Keratinocyte (primary cell): ENCODE measurements around the gene PDZRN4. TPM values are rescaled to one million over a fixed set of nuclear protein-coding genes. Genes with fewer than 3 reads are reported as not detected.

Experiments used
- DNase-seq: peaks from one replicate; pipeline ENCODE4 v3.0.0-alpha.2; 2011; ENCODE audit warnings: low read depth, missing footprints, low spot score
- FAIRE-seq: peaks from 2 replicates; lab custom pipeline; 2011; peaks lifted over from hg19 to GRCh38; lab: Jason Lieb, UNC
- H2AFZ ChIP-seq: 2 replicates; pipeline ENCODE4 v1.6.0; 2012; ENCODE audit warnings: low read length, control low read depth, inconsistent platforms; ENCODE audit not compliant: control insufficient read depth
- H3K27ac ChIP-seq: 2 replicates; pipeline ENCODE4 v1.5.1; 2011; ENCODE audit warnings: low read length; ENCODE audit not compliant: control insufficient read depth, insufficient read depth
- H3K27me3 ChIP-seq: 3 replicates; pipeline ENCODE4 v1.6.0; 2011; ENCODE audit warnings: low read length; ENCODE audit not compliant: control insufficient read depth, insufficient read depth; ENCODE audit errors: extremely low read depth
- H3K36me3 ChIP-seq, 2 experiments: 2 replicates in 1 of 2; 3 replicates in 1 of 2; pipeline ENCODE4 v1.5.1; 2011; ENCODE audit warnings: low read length in 2 of 2, mild to moderate bottlenecking in 1 of 2; ENCODE audit not compliant: control insufficient read depth in 2 of 2, insufficient read depth in 2 of 2; ENCODE audit errors: extremely low read depth in 1 of 2
- H3K4me1 ChIP-seq: 3 replicates; pipeline ENCODE4 v1.5.1; 2011; ENCODE audit warnings: low read length; ENCODE audit not compliant: control insufficient read depth, insufficient read depth; ENCODE audit errors: extremely low read depth
- H3K4me2 ChIP-seq: 3 replicates; pipeline ENCODE4 v1.6.0; 2011; ENCODE audit warnings: low read depth, low read length; ENCODE audit not compliant: control insufficient read depth, insufficient read depth; ENCODE audit errors: extremely low read depth
- H3K4me3 ChIP-seq, 3 experiments: fragments of 200-600 bp in 1 of 3; sonication (generic) in 1 of 3; 2 replicates in 2 of 3; 3 replicates in 1 of 3; pipeline ENCODE4 v1.5.1; 2011 to 2016; ENCODE audit warnings: low read length in 3 of 3, mild to moderate bottlenecking in 3 of 3, control low read depth in 2 of 3, inconsistent platforms in 1 of 3, low read depth in 1 of 3, mixed read lengths in 1 of 3, mixed run types in 1 of 3, moderate library complexity in 1 of 3; ENCODE audit not compliant: control insufficient read depth in 2 of 3, insufficient read depth in 2 of 3; ENCODE audit errors: extremely low read depth in 1 of 3
- H3K79me2 ChIP-seq: 2 replicates; pipeline ENCODE4 v1.6.0; 2012; ENCODE audit warnings: low read length; ENCODE audit not compliant: control insufficient read depth, insufficient read depth
- H3K9ac ChIP-seq: 3 replicates; pipeline ENCODE4 v1.6.0; 2011; ENCODE audit warnings: low read length; ENCODE audit not compliant: control insufficient read depth, insufficient read depth; ENCODE audit errors: extremely low read depth
- H3K9me1 ChIP-seq: 3 replicates; pipeline ENCODE4 v1.6.0; 2011; ENCODE audit warnings: low read length; ENCODE audit not compliant: control insufficient read depth, insufficient read depth; ENCODE audit errors: extremely low read depth
- H3K9me3 ChIP-seq: 2 replicates; pipeline ENCODE4 v1.5.1; 2012; ENCODE audit warnings: low read depth, low read length; ENCODE audit not compliant: control insufficient read depth
- H4K20me1 ChIP-seq: 3 replicates; pipeline ENCODE4 v1.6.0; 2011; ENCODE audit warnings: low read length; ENCODE audit not compliant: control insufficient read depth, insufficient read depth; ENCODE audit errors: extremely low read depth
- EZH2 ChIP-seq: IDR thresholded peaks from one replicate; pipeline ENCODE4 v1.6.1; 2012; ENCODE audit warnings: inconsistent platforms, mild to moderate bottlenecking, low read length, moderate library complexity
- dilution Hi-C: fragments of 300-500 bp; cut with MboI; formaldehyde crosslinking; loops from one replicate; pipeline ENCODE4 v1.7.0; 2020; ENCODE audit warnings: low sequenced_read_pairs; ENCODE audit not compliant: extremely low pct_ligation_motif_present
- polyA plus RNA-seq, 5 experiments: library from polyadenylated mRNA; depleted of rRNA in 3 of 5; stranded (reverse) in 3 of 5; stranded (forward) in 1 of 5; unstranded in 1 of 5; fragments of >200 nt; gene quantifications; 1 replicate in 1 of 5; 2 replicates in 3 of 5; 3 replicates in 1 of 5; pipeline versions ENCODE4 v1.2.1 to v1.2.3, GENCODE V29; 2011 to 2012; ENCODE audit warnings: missing spikeins in 2 of 5, low read depth in 1 of 5, low replicate concordance in 1 of 5
- TF ChIP-seq, protein P1 (sequence below), 3 experiments: IDR thresholded peaks in 1 of 3; conservative IDR thresholded peaks in 1 of 3; optimal IDR thresholded peaks in 1 of 3; 2 replicates in 2 of 3; 3 replicates in 1 of 3; pipeline versions ENCODE3 to v1.5.1; 2011; ENCODE audit warnings: low read length in 3 of 3, mild to moderate bottlenecking in 3 of 3, moderate library complexity in 2 of 3, control low read depth in 1 of 3, inconsistent platforms in 1 of 3; ENCODE audit not compliant: insufficient read depth in 2 of 3; ENCODE audit errors: extremely low read depth in 1 of 3

Gene PDZRN4
- polyA plus RNA-seq, 1 donor (not counting 4 experiments of a cell fraction or from before 2014, with no cell fraction given), result not detected

DNA sequence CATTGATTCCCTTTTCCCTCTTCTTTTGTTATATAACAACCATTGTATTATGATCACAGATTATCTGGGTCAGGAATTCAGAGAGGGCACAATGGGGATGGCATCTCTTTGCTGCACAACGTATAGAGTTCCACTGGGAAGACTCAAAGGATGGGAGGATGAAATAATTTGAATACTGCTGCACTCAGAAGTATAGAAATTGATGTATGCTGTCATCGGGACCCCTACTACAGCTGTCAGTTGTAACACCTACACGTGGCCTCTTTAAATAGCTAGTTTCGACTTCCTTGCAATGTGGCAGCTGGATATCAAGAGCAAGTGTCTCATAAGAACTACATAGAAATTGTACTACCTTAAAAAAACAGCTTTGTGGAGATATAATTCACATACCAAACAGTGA is 408.1 kb downstream of the PDZRN4 start:
- Histone ChIP-seq H3K9me3 (no peaks in the 10 kb centered on the region), H2AFZ (no peak overlapping the region), H3K4me3 (no peak overlapping the region), H3K9me1 (no peaks in the 10 kb centered on the region), H3K4me2 (no peak overlapping the region), H4K20me1 (no peaks in the 10 kb centered on the region), H3K9ac (no peak overlapping the region), H3K36me3 (no peaks in the 10 kb centered on the region), H3K4me1 (no peaks in the 10 kb centered on the region), H3K27ac (no peak overlapping the region), H3K79me2 (no peaks in the 10 kb centered on the region), H3K27me3 (no peaks in the 10 kb centered on the region)
- dilution Hi-C loops, result no loop called here
- DNase-seq, result no peak
- no peak for FAIRE-seq
- TF ChIP-seq, protein P1, sequence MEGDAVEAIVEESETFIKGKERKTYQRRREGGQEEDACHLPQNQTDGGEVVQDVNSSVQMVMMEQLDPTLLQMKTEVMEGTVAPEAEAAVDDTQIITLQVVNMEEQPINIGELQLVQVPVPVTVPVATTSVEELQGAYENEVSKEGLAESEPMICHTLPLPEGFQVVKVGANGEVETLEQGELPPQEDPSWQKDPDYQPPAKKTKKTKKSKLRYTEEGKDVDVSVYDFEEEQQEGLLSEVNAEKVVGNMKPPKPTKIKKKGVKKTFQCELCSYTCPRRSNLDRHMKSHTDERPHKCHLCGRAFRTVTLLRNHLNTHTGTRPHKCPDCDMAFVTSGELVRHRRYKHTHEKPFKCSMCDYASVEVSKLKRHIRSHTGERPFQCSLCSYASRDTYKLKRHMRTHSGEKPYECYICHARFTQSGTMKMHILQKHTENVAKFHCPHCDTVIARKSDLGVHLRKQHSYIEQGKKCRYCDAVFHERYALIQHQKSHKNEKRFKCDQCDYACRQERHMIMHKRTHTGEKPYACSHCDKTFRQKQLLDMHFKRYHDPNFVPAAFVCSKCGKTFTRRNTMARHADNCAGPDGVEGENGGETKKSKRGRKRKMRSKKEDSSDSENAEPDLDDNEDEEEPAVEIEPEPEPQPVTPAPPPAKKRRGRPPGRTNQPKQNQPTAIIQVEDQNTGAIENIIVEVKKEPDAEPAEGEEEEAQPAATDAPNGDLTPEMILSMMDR (optimal IDR thresholded peaks at IDR 0.05 in 1 of 3, IDR thresholded peaks at IDR 0.05 in 1 of 3, conservative IDR thresholded peaks at IDR 0.05 in 1 of 3; ENCODE audit: extremely low read depth in 1 of 3, insufficient read depth in 2 of 3, low read length in 3 of 3), result no peak
- no peak for TF ChIP-seq EZH2

DNA sequence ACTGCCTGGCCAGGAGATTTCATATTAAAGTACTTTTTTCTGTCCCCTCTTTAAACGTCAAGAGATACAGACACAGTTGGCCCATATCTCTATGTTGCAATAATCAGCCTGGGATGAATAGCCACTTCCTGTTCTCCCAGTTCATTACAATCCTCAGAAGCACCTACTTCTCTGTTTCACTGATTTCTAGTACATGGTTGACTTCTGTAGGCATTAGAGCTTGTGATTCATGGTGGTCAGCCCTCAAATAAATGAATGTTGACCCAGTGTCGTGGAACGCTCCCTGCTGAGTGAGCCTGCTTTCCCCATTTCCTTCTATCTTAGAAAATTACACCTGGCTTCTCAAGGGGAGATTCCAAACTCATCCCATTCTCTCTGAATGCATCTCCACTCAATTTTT is 416.7 kb downstream of the PDZRN4 start:
- DNase-seq, result no peak
- H4K20me1 ChIP-seq, result no peaks in the 10 kb centered on the region
- H2AFZ ChIP-seq, result no peak overlapping the region
- dilution Hi-C loops, result no loop called here
- H3K9me1 ChIP-seq, result no peaks in the 10 kb centered on the region
- H3K4me1 ChIP-seq, result no peaks in the 10 kb centered on the region
- H3K4me2 ChIP-seq, result no peak overlapping the region
- no peak for FAIRE-seq
- H3K27me3 ChIP-seq, result no peaks in the 10 kb centered on the region
- H3K9me3 ChIP-seq, result no peaks in the 10 kb centered on the region
- TF ChIP-seq EZH2, result no peak
- TF ChIP-seq, protein P1 (optimal IDR thresholded peaks at IDR 0.05 in 1 of 3, IDR thresholded peaks at IDR 0.05 in 1 of 3, conservative IDR thresholded peaks at IDR 0.05 in 1 of 3; ENCODE audit: extremely low read depth in 1 of 3, insufficient read depth in 2 of 3, low read length in 3 of 3), result no peak
- no peaks in the 10 kb centered on the region for H3K36me3 ChIP-seq
- no peak overlapping the region for H3K9ac ChIP-seq
- no peaks in the 10 kb centered on the region for H3K79me2 ChIP-seq
- no peak overlapping the region for H3K4me3 ChIP-seq
- no peak overlapping the region for H3K27ac ChIP-seq
